ENCODE results near the gene CNNM1. TPM values are rescaled to one million over a fixed set of nuclear protein-coding genes. Genes with fewer than 3 reads are reported as not detected.

The CNNM1 gene
- total RNA-seq, 1 experiment from 2014 or later: 0.90 TPM

DNA sequence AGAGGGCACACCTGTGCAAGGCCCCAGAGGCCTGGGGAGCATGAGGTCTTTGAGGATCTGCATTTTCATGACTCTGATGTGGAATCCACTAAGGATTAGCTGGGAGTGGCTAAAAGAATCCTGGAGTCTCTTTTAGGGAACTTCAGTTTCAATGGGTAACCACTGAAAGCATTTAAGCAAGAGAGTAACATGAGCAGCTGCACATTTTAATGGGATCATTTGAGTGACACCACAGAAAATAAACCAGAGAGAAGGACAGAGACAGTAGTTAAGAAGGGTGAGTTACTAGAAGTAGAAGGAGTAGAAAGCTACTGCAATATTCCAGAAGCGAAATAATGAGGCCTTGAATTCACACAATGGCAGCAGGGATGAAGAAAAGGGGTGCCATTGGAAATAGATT, 96.0 kb downstream of the CNNM1 start:
- no peak for ATAC-seq
- no peak for TF ChIP-seq ATF2 (CRISPR knock-in tag; IDR thresholded peaks at IDR 0.05; ENCODE audit: borderline replicate concordance, low read depth)
- no peak for TF ChIP-seq TEAD4 (CRISPR knock-in tag; IDR thresholded peaks at IDR 0.05)
- TF ChIP-seq GRHL2 (CRISPR knock-in tag; IDR thresholded peaks at IDR 0.05; ENCODE audit: insufficient replicate concordance, severe bottlenecking): no peak
- TF ChIP-seq, protein P1, sequence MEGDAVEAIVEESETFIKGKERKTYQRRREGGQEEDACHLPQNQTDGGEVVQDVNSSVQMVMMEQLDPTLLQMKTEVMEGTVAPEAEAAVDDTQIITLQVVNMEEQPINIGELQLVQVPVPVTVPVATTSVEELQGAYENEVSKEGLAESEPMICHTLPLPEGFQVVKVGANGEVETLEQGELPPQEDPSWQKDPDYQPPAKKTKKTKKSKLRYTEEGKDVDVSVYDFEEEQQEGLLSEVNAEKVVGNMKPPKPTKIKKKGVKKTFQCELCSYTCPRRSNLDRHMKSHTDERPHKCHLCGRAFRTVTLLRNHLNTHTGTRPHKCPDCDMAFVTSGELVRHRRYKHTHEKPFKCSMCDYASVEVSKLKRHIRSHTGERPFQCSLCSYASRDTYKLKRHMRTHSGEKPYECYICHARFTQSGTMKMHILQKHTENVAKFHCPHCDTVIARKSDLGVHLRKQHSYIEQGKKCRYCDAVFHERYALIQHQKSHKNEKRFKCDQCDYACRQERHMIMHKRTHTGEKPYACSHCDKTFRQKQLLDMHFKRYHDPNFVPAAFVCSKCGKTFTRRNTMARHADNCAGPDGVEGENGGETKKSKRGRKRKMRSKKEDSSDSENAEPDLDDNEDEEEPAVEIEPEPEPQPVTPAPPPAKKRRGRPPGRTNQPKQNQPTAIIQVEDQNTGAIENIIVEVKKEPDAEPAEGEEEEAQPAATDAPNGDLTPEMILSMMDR (IDR thresholded peaks at IDR 0.05): no peak
- TF ChIP-seq USF2 (CRISPR knock-in tag; IDR thresholded peaks at IDR 0.05): no peak
- TF ChIP-seq IRF2 (CRISPR knock-in tag; IDR thresholded peaks at IDR 0.05; ENCODE audit: borderline replicate concordance, low read depth): no peak
- TF ChIP-seq, protein P2, sequence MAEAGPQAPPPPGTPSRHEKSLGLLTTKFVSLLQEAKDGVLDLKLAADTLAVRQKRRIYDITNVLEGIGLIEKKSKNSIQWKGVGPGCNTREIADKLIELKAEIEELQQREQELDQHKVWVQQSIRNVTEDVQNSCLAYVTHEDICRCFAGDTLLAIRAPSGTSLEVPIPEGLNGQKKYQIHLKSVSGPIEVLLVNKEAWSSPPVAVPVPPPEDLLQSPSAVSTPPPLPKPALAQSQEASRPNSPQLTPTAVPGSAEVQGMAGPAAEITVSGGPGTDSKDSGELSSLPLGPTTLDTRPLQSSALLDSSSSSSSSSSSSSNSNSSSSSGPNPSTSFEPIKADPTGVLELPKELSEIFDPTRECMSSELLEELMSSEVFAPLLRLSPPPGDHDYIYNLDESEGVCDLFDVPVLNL (CRISPR knock-in tag; IDR thresholded peaks at IDR 0.05; ENCODE audit: borderline replicate concordance, low read depth): no peak
- no peak for TF ChIP-seq MXD4 (CRISPR knock-in tag; IDR thresholded peaks at IDR 0.05; ENCODE audit: borderline replicate concordance)
- TF ChIP-seq ATF1 (CRISPR knock-in tag; IDR thresholded peaks at IDR 0.05): no peak
- no peak for TF ChIP-seq ESRRA (CRISPR knock-in tag; IDR thresholded peaks at IDR 0.05; ENCODE audit: borderline replicate concordance)
- no peak for TF ChIP-seq IRF1 (CRISPR knock-in tag; IDR thresholded peaks at IDR 0.05)
- no peak for TF ChIP-seq RORB (CRISPR knock-in tag; IDR thresholded peaks at IDR 0.05)
- TF ChIP-seq ZNF671 (CRISPR knock-in tag; IDR thresholded peaks at IDR 0.05): no peak
- no peak for TF ChIP-seq TP53 (CRISPR knock-in tag; IDR thresholded peaks at IDR 0.05)
- TF ChIP-seq JUN (CRISPR knock-in tag; IDR thresholded peaks at IDR 0.05): no peak
- TF ChIP-seq ZBTB21 (CRISPR knock-in tag; IDR thresholded peaks at IDR 0.05; ENCODE audit: borderline replicate concordance): no peak
- no peak for TF ChIP-seq PRRX2 (CRISPR knock-in tag; IDR thresholded peaks at IDR 0.05)
- ChIA-PET POLR2A (no interaction called here), CTCF (no interaction called here)
- DNase-seq (ENCODE audit: low spot score): no peak
- Mint-ChIP-seq H3K36me3 (peaks cover 8% of the 10 kb centered on the region), H3K27me3 (ENCODE audit: low read depth) (no peaks in the 10 kb centered on the region), H3K27ac (no peak overlapping the region), H3K4me3 (no peak overlapping the region), H3K9me3 (no peaks in the 10 kb centered on the region), H3K4me1 (peaks cover 13% of the 10 kb centered on the region)

GRCh38 chr10:99426689-99427088, 97.5 kb downstream of the CNNM1 start:
- DNase-seq (ENCODE audit: low spot score): no peak
- no peak overlapping the region for H3K4me3 Mint-ChIP-seq
- H3K36me3 Mint-ChIP-seq: peaks cover 4% of the 10 kb centered on the region; the same call in 1 of the 2 replicates
- no peaks in the 10 kb centered on the region for H3K9me3 Mint-ChIP-seq
- POLR2A ChIA-PET: no interaction called here
- peaks cover 13% of the 10 kb centered on the region for H3K4me1 Mint-ChIP-seq
- CTCF ChIA-PET: no interaction called here
- H3K27ac Mint-ChIP-seq: no peak overlapping the region
- H3K27me3 Mint-ChIP-seq (ENCODE audit: low read depth): no peaks in the 10 kb centered on the region
- TF ChIP-seq, protein P3, sequence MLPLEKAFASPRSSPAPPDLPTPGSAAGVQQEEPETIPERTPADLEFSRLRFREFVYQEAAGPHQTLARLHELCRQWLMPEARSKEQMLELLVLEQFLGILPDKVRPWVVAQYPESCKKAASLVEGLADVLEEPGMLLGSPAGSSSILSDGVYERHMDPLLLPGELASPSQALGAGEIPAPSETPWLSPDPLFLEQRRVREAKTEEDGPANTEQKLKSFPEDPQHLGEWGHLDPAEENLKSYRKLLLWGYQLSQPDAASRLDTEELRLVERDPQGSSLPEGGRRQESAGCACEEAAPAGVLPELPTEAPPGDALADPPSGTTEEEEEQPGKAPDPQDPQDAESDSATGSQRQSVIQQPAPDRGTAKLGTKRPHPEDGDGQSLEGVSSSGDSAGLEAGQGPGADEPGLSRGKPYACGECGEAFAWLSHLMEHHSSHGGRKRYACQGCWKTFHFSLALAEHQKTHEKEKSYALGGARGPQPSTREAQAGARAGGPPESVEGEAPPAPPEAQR (CRISPR knock-in tag; IDR thresholded peaks at IDR 0.05): no peak
- no peak for TF ChIP-seq ELF4 (CRISPR knock-in tag; IDR thresholded peaks at IDR 0.05; ENCODE audit: low read depth)
- TF ChIP-seq NR1H2 (CRISPR knock-in tag; IDR thresholded peaks at IDR 0.05): no peak
- TF ChIP-seq ATF2 (CRISPR knock-in tag; IDR thresholded peaks at IDR 0.05; ENCODE audit: borderline replicate concordance, low read depth): no peak
- ATAC-seq: no peak
